Stimulated activated CD4-positive, alpha-beta T cell treated with anti-CD3 and anti-CD28 coated beads, TNF-alpha, amount 100 ng/mL, for 24 hours (primary cell): ENCODE data around the gene SCARB1.

Experiments used
- DNase-seq, 3 experiments: peaks; one replicate each; pipeline ENCODE4 v3.0.0-alpha.2; 2020; ENCODE audit warnings: low read depth in 3 of 3

The SCARB1 gene

DNA sequence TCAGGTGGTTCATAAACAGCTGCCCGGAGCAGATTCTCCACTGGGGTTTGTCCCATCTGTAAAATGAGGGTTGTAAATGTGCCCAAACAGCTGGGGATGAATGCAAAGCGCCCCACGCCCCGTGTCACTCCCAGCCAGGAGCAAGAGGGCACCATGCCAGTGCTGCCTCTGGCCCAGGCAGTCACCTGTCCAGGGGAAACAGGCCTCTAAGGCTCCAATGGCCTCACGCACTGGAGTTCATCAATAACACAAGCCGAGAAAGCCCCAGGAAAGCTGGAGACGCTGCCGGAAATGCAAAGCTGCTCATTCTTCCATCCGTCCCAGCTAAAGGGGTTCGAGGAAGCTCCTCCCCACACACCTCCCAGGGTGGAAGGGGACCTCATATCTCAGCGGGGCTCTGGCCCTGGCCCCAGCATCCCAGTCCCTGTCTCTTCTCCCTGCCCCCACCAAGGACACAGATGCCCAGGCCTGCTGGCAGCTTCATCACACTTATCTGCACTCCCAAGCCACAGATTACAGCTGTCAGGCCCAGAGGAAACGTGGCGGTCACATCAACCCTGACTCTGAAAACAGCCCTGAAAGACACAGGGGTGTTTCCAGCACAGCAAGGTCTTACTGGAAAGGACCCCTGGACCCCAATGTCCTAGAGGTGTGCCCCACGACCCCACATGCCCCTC is 21.5 kb downstream of the SCARB1 start:
- no peak for DNase-seq

DNA sequence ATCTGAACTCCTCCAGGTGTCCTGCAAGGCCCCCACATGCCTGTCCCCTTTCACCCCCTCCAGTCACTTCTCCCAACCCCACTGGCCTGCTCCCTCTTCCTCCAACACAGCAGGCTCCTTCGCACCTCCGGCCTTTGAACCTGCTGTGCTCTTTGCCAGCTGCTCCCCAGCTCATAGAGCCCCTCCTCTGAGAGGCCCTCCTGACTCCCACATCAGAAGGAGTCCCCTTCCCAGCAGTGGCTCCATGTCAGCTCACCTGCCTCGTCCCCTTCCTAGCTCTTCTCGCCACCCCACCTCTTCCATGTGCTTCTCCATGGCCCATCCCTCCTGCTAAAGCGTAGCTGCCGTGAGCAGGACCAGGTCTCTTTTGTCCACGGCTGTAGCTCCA is 22.1 kb downstream of the SCARB1 start:
- no peak for DNase-seq

DNA sequence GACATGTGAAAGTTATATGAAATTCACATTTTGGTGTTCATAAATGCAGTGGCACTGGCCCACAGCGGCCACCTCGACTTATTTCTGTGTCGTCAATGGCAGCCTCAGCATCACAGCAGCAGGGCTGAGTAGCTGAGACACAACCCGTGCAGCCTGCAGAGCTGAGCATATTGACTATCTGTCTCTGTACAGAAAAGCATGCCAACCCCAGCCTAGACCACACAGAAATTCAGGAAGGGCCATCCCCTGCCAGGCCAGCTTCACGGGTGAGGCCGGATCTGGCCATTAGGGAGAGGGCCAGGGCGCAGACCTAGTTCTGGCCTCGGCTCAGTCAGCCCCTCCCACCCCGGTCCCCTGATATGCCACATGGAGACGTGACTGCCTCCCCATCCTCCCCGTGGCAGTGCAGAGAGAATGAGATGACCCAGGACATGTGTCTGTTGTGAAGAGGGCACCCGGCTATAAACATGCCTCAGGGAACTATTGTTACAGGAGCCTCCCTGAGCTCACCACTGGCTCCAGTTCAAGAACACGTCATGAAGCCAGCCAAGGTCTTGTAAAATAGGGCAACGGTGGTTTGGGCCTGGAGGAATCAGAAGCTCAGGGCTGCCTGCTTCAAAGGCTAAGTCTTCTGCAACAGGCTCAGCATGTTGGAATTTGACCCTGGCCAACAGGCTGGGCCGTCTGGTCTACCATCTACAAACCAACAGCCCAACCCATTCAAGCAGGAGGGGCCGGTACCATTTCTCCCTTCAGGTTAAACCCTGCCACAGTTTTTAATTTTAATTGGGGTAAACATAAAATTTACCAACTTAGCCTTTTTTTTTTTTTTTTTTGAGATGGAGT is 25.5 kb downstream of the SCARB1 start:
- DNase-seq: no peak

DNA sequence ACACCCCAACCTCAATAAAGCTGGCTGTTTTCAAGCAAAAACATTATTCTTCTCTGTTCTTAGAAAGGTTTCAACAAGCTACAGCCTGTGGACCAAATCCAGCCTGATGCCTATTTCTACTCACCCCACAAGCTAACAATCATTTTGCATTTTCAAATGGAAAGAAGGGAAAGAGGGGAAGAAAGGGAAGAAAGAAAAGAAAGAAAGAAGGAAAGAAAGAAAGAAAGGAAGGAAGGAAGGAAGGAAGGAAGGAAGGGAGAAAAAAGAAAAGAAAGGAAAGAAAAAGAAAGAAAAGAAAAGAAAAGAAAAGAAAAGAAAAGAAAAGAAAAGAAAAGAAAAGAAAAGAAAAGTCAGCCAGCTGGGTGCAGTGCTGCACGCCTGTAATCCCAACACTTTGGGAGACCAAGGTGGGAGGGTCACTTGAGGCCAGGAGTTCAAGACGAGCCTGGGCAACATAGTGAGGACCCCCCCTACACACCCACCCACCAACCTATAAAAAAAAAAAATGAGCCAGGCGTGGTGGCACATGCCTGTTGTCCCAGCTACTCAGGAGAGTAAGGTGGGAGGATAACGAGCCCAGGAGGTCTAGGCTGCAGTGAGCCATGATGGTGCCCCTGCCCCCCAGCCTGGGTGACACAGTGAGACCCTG is 26.3 kb downstream of the SCARB1 start:
- DNase-seq: no peak

DNA sequence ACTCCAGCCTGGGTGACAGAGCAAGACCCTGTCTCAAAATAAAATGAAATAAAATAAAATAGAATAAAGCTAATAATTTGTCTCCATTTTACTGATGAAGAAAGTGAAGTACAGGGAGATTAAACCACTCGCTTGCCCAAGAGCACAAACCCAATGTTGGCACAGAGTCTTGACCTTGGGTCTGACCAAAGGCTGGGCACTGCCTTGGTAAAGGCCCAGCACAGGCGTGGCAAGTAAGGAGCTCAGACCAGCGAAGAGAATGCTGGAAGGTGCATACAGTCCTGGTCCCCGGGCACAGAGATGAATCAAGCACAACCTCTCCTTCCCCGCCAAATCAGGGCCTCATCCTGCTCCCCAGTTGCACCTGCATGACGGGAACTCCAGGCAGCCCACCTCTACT is 26.9 kb downstream of the SCARB1 start:
- DNase-seq: no peak

DNA sequence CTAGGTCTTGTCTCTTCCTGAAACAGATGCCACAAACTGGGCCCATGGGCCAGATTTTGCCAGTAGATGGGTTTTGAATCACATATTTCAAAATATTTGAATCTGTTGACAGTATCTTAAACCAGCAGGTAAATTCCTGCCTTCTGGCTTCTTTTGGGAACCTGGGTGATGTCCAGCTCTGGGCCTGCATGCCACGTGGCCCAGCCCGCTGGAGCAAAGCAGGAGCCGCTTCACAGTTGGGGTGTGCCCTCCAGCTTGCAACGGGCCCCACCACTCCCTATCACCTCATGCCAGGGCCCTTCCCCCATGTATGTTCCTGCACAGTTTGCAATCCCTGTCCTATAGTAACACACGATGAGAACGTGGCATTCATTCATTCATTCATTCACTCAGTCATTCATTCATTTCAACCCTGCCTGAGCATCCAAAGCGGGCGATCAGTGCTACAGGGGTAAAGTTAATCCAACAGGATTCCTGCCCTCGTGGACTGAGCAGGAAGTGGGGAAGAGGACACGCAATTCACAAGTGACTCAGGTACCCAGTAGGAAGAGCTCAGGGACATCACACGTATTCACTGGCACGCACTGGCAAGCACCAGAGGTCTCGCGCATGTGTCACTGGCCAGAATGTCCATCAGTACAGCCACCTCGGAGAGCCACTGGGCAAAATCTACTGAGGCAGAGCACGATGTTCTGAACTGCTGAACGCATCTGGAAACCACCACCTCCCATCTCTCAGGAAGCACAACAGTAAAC is 27.8 kb downstream of the SCARB1 start:
- no peak for DNase-seq

DNA sequence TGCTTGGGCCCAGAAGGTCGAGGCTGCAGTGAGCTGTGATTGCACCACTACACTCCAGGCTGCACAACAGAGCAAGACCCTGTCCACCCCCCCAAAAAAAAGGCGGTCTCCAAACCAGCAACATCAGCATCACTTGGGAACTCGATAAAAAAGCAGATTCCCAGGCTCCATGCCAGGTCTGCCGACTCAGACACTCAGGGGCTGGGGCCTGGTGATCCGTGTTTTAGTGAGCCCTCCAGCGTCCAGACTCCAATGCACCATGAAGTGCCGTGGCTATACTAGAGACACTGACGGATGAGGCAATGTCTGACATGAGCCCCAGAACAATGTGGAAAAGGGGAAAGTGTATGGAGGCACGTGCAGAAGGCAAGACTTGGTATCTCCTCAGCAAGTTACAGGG is 28.8 kb downstream of the SCARB1 start:
- no peak for DNase-seq

DNA sequence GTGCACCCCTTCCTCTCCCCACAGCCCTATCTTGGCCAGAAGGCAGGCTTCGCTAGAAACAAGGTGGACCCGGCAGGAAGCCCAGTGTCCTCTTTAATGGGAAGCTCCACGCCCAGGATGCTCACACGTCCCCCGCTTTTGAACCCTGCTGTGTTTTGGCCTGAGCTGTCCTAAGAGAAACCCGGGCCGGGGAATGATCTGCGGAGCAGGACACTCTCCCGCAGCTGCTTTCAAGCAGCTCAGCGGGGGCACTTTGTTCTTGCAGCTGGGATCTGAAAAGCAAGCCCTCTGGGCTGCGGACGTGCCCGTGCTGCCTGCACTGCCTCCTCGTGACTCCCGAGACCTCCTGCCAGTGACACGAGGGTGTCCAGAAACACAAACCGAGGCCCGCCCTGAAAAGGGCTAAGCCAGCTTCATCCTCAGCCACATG is 30.0 kb downstream of the SCARB1 start:
- no peak for DNase-seq

DNA sequence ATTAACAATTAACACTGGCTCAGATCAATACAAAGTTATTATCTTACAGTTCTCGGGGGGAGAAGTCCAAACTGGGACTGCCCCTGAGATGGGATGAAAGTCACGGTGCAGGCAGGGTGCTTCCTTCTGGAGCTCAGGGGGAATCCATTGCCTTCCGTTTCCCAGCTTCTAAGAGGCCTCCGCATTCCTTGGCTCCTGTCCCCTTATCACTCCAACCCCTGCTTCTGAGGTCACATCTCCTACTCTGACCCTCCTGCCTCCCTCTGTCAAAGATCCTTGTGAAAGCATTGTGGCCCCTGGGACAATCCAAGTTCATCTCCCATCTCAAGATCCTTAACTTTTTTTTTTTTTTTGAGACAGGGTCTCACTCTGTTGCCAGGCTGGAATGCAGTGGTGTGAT is 30.8 kb downstream of the SCARB1 start:
- DNase-seq: no peak

DNA sequence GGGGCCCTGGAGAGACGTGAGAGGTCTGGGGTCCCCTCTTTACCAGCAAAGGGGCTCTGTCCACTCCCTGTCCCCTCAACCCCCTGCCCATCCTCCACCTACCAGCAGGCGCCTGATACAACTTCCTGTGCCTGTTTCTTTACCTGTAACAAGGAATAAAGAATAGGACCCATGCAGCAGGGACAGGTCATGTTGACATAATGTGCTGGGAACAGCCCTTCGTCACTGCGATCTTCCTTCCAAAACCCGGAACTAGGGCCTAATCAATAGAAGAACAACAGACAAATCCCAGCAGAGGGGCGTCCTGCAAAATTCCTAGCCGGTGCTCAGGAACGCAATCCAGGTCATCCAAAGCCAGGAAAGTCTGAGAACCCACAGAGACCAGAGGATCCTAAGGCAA is 32.1 kb downstream of the SCARB1 start:
- DNase-seq: no peak

DNA sequence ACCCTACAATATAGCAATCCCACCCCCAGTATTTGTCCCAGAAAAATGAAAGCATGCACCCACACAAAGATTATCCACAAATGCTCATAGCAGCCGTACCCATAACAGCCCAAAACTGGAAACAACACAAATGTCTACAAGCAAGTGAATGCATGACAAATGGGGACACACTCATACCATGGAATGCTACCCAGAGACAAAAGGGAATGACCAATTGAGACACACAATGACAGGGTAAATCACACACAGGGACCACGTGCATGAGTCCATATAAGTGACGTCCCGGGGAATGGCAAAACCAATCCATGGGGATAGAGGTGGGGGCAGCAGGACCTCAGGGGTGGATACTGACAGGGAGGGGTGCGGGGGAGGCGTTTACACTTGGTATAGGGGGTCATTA is 33.4 kb downstream of the SCARB1 start:
- no peak for DNase-seq

DNA sequence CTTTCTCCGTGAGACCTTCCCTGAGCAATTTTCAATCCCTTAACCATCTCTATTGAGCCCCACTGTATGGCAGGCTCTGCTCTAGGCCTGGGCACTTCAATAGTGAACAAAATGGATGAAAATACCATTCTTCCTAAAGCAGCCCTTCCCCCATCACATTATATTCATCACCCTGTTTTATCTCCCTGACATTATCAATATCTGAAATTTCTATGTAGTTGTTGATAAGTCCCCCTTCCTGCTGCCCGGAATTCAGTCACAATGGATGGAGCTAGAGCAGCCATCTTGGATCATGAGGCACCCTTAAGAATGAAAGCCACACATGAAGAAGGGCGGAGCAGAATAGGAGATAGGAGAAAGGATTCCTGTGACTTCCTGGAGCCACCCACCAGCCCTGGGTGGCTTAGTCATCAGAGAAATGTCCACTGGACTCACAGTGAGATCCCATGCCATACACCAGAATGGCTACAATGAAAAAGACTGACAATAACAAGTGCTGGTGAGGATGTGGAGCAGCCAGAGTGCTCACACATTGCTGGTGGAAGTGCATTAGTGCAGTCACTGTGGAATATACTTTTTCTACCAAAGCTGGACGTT is 33.9 kb downstream of the SCARB1 start:
- no peak for DNase-seq

DNA sequence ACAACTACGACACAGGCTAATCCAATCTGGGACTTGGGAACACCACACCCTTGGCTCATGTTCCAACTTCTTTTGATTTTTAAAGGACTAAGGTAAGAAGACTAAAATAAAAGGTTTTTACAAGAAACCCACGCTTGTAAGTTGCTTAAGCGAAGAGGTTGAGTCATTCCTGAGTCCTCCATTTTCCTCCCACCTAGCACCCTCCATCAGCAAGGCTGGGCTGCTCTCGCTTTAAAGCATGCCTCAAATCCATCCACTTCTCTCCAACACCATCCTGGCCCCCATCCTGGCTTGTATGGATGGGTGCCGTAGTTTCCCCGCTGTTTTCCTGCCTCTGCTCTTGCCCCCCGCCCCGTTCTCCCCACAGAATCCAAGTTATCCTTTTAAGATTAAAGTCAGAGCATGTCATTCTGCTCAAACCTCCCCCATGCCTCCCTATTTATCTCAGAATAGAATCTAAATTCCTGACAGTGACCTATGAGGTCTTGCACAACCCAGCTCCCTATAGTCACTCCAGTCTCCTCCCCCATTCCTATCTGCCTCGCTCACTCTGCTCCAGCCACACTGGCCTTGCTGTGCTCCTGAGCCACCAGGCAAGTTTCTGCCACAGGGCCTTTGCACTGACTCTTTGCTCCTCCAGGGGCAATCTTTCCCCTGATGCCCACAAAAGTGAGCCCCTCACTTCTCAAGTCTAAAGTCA is 34.5 kb downstream of the SCARB1 start:
- no peak for DNase-seq

DNA sequence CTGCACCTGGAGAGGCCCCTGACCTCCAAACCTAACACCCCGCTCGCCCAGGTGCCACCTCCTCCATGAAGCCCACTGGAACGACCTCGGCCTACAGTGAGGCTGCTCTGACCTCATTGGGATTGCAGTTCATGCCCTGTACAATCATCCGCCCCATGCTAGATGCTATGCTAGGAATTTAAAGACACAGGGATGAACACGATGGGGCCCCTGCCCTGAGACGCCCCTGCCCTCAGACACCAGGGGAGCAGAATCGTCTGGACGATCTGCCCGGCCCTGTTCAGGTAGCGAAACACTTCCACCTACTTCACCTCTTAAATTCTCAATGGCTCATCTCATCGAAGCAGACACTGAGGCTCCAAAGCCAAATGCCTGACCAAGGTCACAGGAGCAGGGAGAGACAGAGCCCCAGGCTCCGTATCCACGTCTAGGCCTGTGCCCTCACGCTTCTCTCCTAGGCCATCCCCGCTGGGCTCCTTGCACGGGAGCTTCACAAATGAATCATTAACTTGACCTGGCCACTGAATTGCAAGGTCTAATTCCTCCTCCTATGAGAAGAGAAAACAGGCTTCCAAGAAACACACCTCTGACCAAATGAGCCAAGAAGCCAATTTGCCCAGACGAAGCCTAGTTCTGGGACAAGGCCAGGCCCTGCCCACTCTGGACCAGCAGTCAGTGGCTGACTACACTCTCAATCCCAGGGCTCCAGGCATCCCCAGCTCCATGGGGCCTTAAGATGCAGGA is 35.2 kb downstream of the SCARB1 start:
- DNase-seq: no peak

DNA sequence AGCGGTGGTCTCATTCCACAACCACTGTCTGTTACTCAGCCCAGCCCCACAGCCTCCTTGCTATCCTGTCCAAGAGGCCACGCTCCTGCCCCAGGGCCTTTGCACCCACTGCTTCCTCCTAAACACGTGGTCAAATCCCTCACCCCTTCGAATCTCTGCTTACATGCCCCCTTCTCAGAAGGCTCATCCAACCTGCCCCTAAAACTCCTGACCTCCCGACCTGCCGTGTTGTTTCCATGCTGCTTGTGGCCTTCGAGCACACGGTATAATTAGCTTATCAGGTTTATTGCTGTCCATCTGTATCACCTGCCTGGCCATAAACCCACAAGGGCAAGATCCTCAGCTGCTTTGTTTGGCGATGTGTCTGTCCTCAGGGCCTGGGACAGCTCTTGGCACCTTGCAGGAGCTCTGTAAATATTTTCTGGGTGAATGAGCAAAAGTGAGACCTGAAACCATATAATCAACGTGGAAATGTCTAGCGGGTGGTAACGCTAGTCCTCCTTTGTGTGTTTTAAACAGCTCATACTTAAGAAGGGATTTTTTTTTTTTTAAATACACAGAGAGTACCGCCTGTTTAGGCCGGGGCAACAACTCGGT is 36.0 kb downstream of the SCARB1 start:
- no peak for DNase-seq

DNA sequence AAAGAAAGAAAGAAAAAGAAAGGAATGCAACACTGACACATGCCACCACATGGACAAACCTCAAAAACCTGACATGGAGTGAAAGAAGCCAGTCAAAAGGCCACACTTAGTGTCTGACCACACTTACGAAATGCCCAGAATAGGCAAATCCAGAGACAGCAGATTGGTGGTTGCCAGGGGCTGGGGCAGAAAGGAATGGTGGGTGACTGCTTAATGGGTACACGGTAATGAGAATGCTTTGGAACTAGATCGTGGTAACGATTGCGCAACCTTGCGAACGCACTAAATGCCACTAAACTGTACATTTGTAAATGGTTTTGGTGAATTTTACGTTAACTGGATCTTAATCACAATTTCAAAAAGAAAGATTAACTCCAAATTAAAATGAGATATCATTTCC is 39.5 kb downstream of the SCARB1 start:
- DNase-seq: no peak

DNA sequence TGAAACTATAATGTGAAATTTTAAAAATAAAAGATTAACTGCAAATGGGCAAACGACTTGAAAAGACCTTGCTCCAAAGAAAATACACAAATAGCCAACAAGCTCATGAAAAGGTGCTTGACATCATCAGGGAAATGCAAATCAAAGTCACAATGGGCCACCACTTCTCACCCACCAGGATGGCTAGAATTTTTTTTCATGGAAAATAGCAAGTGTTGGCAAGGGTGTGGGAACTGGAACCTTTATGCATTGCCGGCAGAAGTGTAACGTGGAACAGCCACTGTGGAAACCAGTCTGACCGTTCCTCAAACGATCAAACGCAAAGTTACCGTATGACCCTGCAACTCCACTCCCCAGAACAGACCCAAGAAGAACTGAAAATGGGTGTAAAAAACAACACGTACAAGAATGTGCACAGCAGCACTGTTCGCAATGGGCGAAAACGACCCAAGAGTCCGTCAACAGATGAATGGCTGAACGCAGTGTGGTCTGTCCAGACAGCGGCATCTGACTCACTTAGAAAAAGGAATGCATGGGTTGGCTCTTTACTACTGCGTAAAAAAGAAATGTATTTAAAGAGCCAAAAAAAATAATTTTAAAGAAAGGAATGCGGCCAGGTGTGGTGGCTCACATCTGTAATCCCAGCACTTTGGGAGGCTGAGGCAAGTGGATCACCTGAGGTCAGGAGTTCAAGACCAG is 40.2 kb downstream of the SCARB1 start:
- DNase-seq: no peak

DNA sequence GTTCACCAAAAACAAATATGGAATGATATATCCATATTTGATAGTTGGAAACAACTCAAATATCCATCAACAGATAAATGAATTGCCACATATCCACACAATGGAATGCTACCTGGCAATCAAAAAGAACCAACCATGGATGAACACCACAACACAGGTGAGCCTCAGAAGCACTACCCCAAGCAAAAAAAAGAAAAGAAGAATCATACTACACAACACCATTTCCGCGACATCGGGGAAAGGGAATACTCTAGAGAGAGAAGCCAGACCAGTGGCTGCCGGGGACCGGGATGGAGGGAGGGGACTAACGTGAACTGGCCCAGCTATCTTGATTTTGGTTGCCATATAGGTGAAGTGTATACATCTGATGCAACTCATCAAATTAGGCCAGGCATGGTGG is 41.4 kb downstream of the SCARB1 start:
- DNase-seq: no peak
